A549 (cell line): ENCODE measurements around the gene CSTB. TPM values are rescaled to one million over a fixed set of nuclear protein-coding genes. Genes with fewer than 3 reads are reported as not detected.

Experiments
- ATAC-seq, 2 experiments: fragments of 200-7000 bp in 1 of 2; fragments of >200 bp in 1 of 2; cut with Nextera tagmentation in 1 of 2; cut with Tn5 transposase in 1 of 2; 3 replicates each; pipeline versions ENCODE4 v1.8.0 to v1.9.1; 2018 to 2020; ENCODE audit warnings: mild to moderate bottlenecking in 1 of 2, moderate library complexity in 1 of 2
- CTCF ChIA-PET: fragments of 300-600 bp; sonication (Branson Sonifier 250); formaldehyde crosslinking; extraction: SDS; loops from one replicate; lab custom pipeline; 2021; ENCODE audit warnings: antibody characterized with exemption, inconsistent platforms; lab: Yijun Ruan, JAX
- POLR2A ChIA-PET: fragments of 350-600 bp; formaldehyde crosslinking; extraction: SDS; loops from one replicate; lab custom pipeline; 2021; ENCODE audit warnings: antibody characterized with exemption, inconsistent platforms; lab: Yijun Ruan, JAX
- DNase-seq, 2 experiments: peaks; one replicate each; pipeline versions ENCODE4 v3.0.0 to v3.0.0-alpha.2; 2011 to 2016; ENCODE audit warnings: low read depth in 1 of 2, low spot score in 1 of 2
- FAIRE-seq: peaks from 2 replicates; lab custom pipeline; 2011; peaks lifted over from hg19 to GRCh38; lab: Jason Lieb, UNC
- H3K27ac ChIP-seq, 2 experiments: fragments of >200 bp; sonication (Bioruptor Twin); formaldehyde crosslinking; 3 replicates each; pipeline ENCODE4 v1.5.1; 2016 to 2017
- H3K4me1 ChIP-seq: fragments of >200 bp; sonication (Bioruptor Twin); formaldehyde crosslinking; 3 replicates; pipeline ENCODE4 v1.6.1; 2016
- H3K4me2 ChIP-seq: fragments of >200 bp; sonication (Bioruptor Twin); formaldehyde crosslinking; 3 replicates; pipeline ENCODE4 v1.6.1; 2016
- H3K4me3 ChIP-seq: fragments of >200 bp; sonication (Bioruptor Twin); formaldehyde crosslinking; 3 replicates; pipeline ENCODE4 v1.5.1; 2016
- H3K9me3 ChIP-seq: fragments of >200 bp; sonication (Bioruptor Twin); formaldehyde crosslinking; 3 replicates; pipeline ENCODE4 v1.6.1; 2016
- ATOH8 ChIP-seq: fragments of 250-450 bp; sonication (Bioruptor Pico); IDR thresholded peaks from 2 replicates; pipeline ENCODE4 v1.5.0; 2020; ENCODE audit warnings: low read depth, mild to moderate bottlenecking, moderate library complexity
- BHLHE40 ChIP-seq: IDR thresholded peaks from 2 replicates; pipeline ENCODE4 v1.6.1; 2012; ENCODE audit warnings: low read depth, low read length, inconsistent platforms
- CBX2 ChIP-seq: fragments of 200-600 bp; sonication (generic); IDR thresholded peaks from 2 replicates; pipeline ENCODE4 v1.6.1; 2016; ENCODE audit warnings: low read depth, mild to moderate bottlenecking, borderline replicate concordance
- E2F6 ChIP-seq: IDR thresholded peaks from 2 replicates; pipeline ENCODE4 v1.6.1; 2012; ENCODE audit warnings: low read depth, borderline replicate concordance
- EP300 ChIP-seq, 2 experiments: fragments of >200 bp; sonication (Bioruptor Twin); formaldehyde crosslinking; IDR thresholded peaks; 2 replicates in 1 of 2; 3 replicates in 1 of 2; pipeline ENCODE4 v1.6.1; 2016 to 2017
- HEYL ChIP-seq: fragments of 250-450 bp; sonication (Bioruptor Pico); IDR thresholded peaks from 2 replicates; pipeline ENCODE4 v1.8.0; 2021; ENCODE audit warnings: mild to moderate bottlenecking, moderate library complexity
- HOXA7 ChIP-seq: fragments of 250-450 bp; sonication (Bioruptor Pico); IDR thresholded peaks from 2 replicates; pipeline ENCODE4 v1.5.0; 2020; ENCODE audit warnings: mild to moderate bottlenecking, moderate library complexity
- HOXB5 ChIP-seq: fragments of 250-450 bp; sonication (Bioruptor Pico); IDR thresholded peaks from 2 replicates; pipeline ENCODE4 v1.5.0; 2020; ENCODE audit warnings: mild to moderate bottlenecking, moderate library complexity
- JUN ChIP-seq, 2 experiments: fragments of >200 bp; sonication (Bioruptor Twin); formaldehyde crosslinking; IDR thresholded peaks; 2 replicates in 1 of 2; 3 replicates in 1 of 2; pipeline ENCODE4 v1.6.1; 2016 to 2017
- KDM1A ChIP-seq: fragments of 200-600 bp; sonication (generic); IDR thresholded peaks from 2 replicates; pipeline ENCODE4 v1.6.1; 2016; ENCODE audit warnings: low read depth, mild to moderate bottlenecking
- MAZ ChIP-seq: fragments of 150-350 bp; IDR thresholded peaks from 2 replicates; pipeline ENCODE4 v1.6.1; 2014; ENCODE audit warnings: antibody characterized with exemption, low read depth, low read length, borderline replicate concordance
- NR3C1 ChIP-seq: fragments of >200 bp; sonication (Bioruptor Twin); formaldehyde crosslinking; IDR thresholded peaks from 3 replicates; pipeline ENCODE4 v1.6.1; 2017
- PHF8 ChIP-seq: fragments of 200-600 bp; sonication (generic); IDR thresholded peaks from 2 replicates; pipeline ENCODE4 v1.6.1; 2016; ENCODE audit warnings: low read depth, mild to moderate bottlenecking, antibody characterized with exemption, moderate library complexity, borderline replicate concordance
- POLR2A ChIP-seq: IDR thresholded peaks from 2 replicates; pipeline ENCODE4 v1.6.1; 2012; ENCODE audit warnings: mild to moderate bottlenecking, low read length
- RAD21 ChIP-seq, 2 experiments: fragments of >200 bp in 1 of 2; sonication (Bioruptor Twin) in 1 of 2; formaldehyde crosslinking in 1 of 2; IDR thresholded peaks in 1 of 2; conservative IDR thresholded peaks in 1 of 2; 2 replicates in 1 of 2; 3 replicates in 1 of 2; pipeline ENCODE4 v1.6.1; 2012 to 2018; ENCODE audit warnings: inconsistent platforms in 1 of 2
- RARB ChIP-seq: fragments of 250-450 bp; sonication (Bioruptor Pico); IDR thresholded peaks from 2 replicates; pipeline ENCODE4 v1.8.0; 2021; ENCODE audit warnings: mild to moderate bottlenecking, moderate library complexity
- SREBF2 ChIP-seq: fragments of 450-650 bp; IDR thresholded peaks from 2 replicates; pipeline ENCODE4 v1.6.1; 2014; ENCODE audit warnings: mild to moderate bottlenecking, moderate library complexity
- USF2 ChIP-seq: fragments of 450-650 bp; IDR thresholded peaks from 2 replicates; pipeline ENCODE4 v1.6.1; 2014; ENCODE audit warnings: antibody characterized with exemption
- ZC3H11A ChIP-seq: fragments of 450-650 bp; IDR thresholded peaks from 2 replicates; pipeline ENCODE4 v1.6.1; 2014; ENCODE audit warnings: antibody characterized with exemption, mild to moderate bottlenecking
- WGBS: methylation state at CpG from one replicate; pipeline ENCODE4 v1.1.6; 2017; ENCODE audit errors: missing lambda C conversion rate; 5-methylcytosine and 5-hydroxymethylcytosine counted together
- polyA plus RNA-seq, 4 experiments: library from polyadenylated mRNA; depleted of rRNA in 3 of 4; stranded (reverse); fragments of >200 nt; fragmentation: RNase III in 1 of 4; extraction: RNeasy Plus Mini Kit Qiagen cat#74134 plus additional on column Dnase treatment in 1 of 4; gene quantifications; 2 replicates in 3 of 4; 3 replicates in 1 of 4; pipeline ENCODE4 v1.2.3, GENCODE V29; 2011 to 2017

The CSTB gene
- polyA plus RNA-seq, 2 of the 4 experiments (the other 2 are of a cell fraction) = 42.9 to 101 TPM

- FAIRE-seq (no peak), DNase-seq (no peak), ATAC-seq (no peak)
- ChIA-PET CTCF (no interaction called here), POLR2A (no interaction called here)
- WGBS = 81% methylated on average over 18 of the region's 18 CpGs
- no peak overlapping the region for H3K4me3 ChIP-seq
- no peak overlapping the region for H3K4me2 ChIP-seq
- peak overlapping the region in 1 of 2 experiments; percentile 43; a peak in 2 of 6 replicates for H3K27ac ChIP-seq
- TF ChIP-seq CBX2 (no peak), NR3C1 (no peak)
- H3K4me1 ChIP-seq = peaks cover 7% of the 10 kb centered on the region; the same call in 2 of the 3 replicates
- H3K9me3 ChIP-seq = no peaks in the 10 kb centered on the region
Measured at GRCh38 chr21:43758111-43758641, 17.9 kb downstream of the CSTB start.

GRCh38 chr21:43757601-43758000, 18.5 kb downstream of the CSTB start:
- H3K4me2 ChIP-seq = no peak overlapping the region
- CTCF ChIA-PET = no interaction called here
- no peaks in the 10 kb centered on the region for H3K9me3 ChIP-seq
- no peak overlapping the region for H3K4me3 ChIP-seq
- DNase-seq (no peak), ATAC-seq (no peak), FAIRE-seq (no peak)
- POLR2A ChIA-PET = no interaction called here
- H3K27ac ChIP-seq = peak overlapping the region in 1 of 2 experiments; percentile 43; a peak in 2 of 6 replicates
- H3K4me1 ChIP-seq = peaks cover 7% of the 10 kb centered on the region; the same call in 1 of the 3 replicates
- TF ChIP-seq USF2 (no peak), BHLHE40 (no peak), HOXB5 (no peak), E2F6 (no peak), ATOH8 (CRISPR knock-in tag) (no peak), HOXA7 (CRISPR knock-in tag) (no peak), RARB (CRISPR knock-in tag) (no peak), EP300 (IDR thresholded peaks at IDR 0.05) (no peak), SREBF2 (no peak), POLR2A (no peak), NR3C1 (no peak)
- 87% methylated on average over 5 of the region's 16 CpGs for WGBS

GRCh38 chr21:43755820-43756594, 20.1 kb downstream of the CSTB start:
- H3K9me3 ChIP-seq = no peaks in the 10 kb centered on the region
- ATAC-seq (no peak), DNase-seq (no peak), FAIRE-seq (no peak)
- peaks cover 7% of the 10 kb centered on the region; the same call in 1 of the 3 replicates for H3K4me1 ChIP-seq
- CTCF ChIA-PET = interaction anchor here (0.6 kb wide), 1 partner anchor 102 kb away, joined by 3 read pairs; no protein-coding TSS in a partner anchor
- no peak overlapping the region for H3K4me3 ChIP-seq
- no peak overlapping the region for H3K4me2 ChIP-seq
- no peak overlapping the region for H3K27ac ChIP-seq
- TF ChIP-seq PHF8 = no peak
- no peak for TF ChIP-seq RAD21 (conservative IDR thresholded peaks at IDR 0.05 in 1 of 2, IDR thresholded peaks at IDR 0.05 in 1 of 2)
- TF ChIP-seq ZC3H11A = no peak
- TF ChIP-seq JUN (IDR thresholded peaks at IDR 0.05) = no peak
- TF ChIP-seq HOXA7 (CRISPR knock-in tag) = no peak
- TF ChIP-seq MAZ = no peak
- no peak for TF ChIP-seq KDM1A
- no peak for TF ChIP-seq HEYL (CRISPR knock-in tag)
- POLR2A ChIA-PET = no interaction called here
- WGBS = 96% methylated on average over 27 of the region's 37 CpGs
